ENCODE results near the gene MAP7. TPM values are rescaled to one million over a fixed set of nuclear protein-coding genes. Genes with fewer than 3 reads are reported as not detected.
"Not testable (repeated sequence)": the region's sequence is repeated elsewhere in the genome, so short reads cannot be mapped to it uniquely, and the experiment has no call there.

MAP7 gene
- total RNA-seq, 1 donor from 2014 or later, result 3.9 TPM

DNA sequence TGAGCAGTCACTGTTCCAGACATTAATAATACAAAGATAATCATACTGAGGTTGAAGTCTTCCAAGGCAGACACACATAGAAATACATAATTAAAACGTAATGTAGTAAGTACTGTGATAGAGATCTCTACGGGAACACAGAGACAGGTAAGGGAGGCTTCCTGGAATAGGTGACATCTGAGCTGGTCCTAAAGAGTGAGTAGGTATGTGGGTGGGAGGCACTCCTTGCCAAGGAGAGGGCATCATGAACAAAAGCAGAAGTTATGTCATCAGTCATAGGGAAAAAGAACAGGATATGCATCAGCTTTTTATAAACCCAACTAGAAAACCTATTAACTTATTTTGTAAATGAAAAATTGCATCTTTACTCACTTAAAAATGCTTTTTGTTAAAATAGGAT is 110.0 kb downstream of the MAP7 start:
- DNase-seq (no peak), ATAC-seq (no peak)
- intact Hi-C loops (cut with micrococcal nuclease), result no loop called here

DNA sequence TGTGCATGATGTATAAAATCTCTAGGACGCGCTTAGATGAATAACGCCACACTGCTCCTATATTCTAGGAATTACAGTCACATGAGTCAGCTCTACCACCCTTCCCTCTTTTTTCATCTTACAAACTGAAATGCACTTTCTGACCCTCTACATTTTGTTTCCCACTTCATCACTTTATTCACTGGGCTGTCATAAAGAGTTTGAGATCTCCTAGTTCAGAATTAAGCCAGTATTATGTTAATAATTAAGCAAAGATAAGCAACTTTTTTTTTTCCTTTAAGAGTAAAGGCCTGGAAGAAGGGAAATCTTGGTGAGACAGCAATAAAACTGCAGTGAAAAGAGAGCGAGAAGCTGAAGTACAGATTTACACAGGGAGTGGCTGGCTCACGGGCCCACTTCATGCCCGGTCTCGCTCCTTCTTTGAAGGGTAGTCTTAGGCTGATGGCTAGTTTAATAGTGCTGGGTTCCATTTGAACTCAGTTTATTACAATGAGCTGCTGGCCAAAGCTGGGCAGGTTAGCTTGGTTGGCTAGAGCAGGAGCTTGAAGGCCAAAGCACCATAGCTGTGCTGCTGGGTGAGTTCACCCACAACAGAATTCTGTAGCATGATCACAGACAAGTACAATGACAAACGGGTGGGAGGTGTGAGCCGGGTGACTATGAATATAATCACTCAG is 110.6 kb downstream of the MAP7 start:
- DNase-seq, result no peak
- intact Hi-C loops (cut with micrococcal nuclease), result no loop called here
- ATAC-seq, result no peak

DNA sequence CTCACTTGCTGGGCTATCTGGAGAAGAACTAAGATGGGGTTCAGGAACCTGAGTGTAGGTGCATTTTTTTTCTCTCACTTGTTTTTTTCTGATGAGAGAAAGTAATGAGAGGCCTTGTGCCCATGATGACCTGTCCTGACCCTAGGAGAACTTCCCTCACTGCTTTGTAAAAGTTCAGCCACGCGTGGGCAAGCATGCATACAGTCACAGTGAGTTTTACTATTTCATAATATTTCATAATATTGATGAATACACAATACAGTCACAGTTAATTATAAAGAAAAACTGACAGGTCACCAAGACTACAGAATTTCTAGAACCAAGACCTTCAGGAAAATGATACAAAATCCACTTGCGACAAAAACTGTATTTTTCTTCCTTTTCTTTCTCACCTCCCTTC is 111.8 kb downstream of the MAP7 start:
- intact Hi-C loops (cut with micrococcal nuclease), result no loop called here
- no peak for DNase-seq
- no peak for ATAC-seq

DNA sequence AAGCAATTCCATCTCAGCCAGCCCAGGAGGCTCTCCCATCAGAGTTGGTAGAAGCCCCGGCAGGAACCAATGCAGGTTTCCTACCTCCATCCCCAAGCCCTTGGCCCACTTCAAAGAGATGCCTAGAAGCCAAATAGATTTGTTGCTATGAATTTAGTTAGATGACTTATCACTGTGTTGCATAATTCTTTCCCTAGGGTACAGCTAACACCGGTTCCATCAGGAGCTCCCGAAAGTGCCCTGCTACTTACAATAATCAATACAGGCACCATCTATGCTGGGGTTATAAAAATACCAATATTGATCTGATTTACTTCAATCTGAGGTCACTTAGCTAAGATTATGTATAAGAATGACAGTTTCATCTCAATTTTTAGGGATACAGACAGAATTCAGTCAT is 113.0 kb downstream of the MAP7 start:
- intact Hi-C loops (cut with micrococcal nuclease), result no loop called here
- ATAC-seq (no peak), DNase-seq (no peak)

GRCh38 chr6:136435101-136435500 is 115.1 kb downstream of the MAP7 start:
- intact Hi-C loops (cut with micrococcal nuclease), result no loop called here
- ATAC-seq, result no peak
- DNase-seq, result no peak

- DNase-seq; ATAC-seq; intact Hi-C loops (cut with micrococcal nuclease): not testable (repeated sequence)
These were observed 118.9 kb downstream of the MAP7 start for GRCh38 chr6:136431306-136431705.

GRCh38 chr6:136429264-136430065 is 120.8 kb downstream of the MAP7 start:
- no peak for DNase-seq
- no peak for ATAC-seq
- intact Hi-C loops (cut with micrococcal nuclease), result no loop called here

DNA sequence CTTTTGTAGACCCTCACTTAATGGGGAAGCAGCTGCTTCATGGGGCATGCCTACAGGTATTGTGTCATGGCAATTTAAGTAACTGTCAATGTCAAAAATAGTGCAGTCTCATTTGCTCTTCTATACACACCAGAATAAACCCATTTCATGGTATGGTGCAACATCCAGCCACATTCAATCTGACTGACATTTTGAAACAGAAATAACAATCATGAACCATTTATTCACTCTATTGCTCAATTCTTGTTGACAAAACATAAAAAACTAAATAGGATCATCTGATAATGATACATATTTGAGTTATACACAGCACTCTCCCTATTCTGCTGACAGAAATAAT is 122.9 kb downstream of the MAP7 start:
- no peak for ATAC-seq
- intact Hi-C loops (cut with micrococcal nuclease), result no loop called here
- DNase-seq, result no peak

DNA sequence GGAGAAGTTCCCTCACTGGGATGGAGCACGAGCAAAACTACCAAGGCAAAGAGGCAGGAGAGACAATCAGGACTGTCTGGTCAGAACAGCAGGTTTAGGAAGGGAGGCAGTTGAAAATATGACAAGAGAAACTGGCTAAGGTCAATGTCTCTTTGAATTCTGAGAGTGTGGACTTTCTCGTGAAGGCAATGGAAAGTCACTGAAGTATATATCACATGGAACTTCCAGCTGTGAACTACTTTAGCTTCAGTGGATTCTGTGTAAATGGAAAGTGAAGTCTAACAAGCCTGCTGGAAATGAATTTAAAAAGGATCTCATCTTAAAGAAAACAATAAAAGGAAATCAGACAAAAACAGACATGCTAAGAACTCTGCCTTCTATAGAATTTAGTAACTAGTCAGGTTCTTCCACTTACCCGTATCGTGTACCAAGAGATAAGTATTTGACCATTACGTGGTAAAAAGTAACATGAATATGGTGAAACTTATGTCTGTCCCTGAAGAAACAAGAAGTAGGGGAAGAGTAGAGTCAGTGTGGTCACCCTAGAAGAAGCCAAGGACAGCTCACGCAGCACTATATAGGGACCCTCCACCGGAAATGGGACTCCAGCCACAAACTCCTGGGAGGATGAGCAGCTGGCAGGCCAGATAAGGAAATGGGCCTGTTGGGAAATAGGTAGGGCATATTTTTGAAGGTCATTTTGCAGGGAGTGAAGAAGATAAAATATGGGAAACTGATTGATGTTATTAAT is 123.4 kb downstream of the MAP7 start:
- DNase-seq, result no peak
- intact Hi-C loops (cut with micrococcal nuclease), result no loop called here
- ATAC-seq, result no peak

GRCh38 chr6:136425793-136426192 is 124.4 kb downstream of the MAP7 start:
- ATAC-seq, result no peak
- intact Hi-C loops (cut with micrococcal nuclease), result no loop called here
- DNase-seq, result no peak

DNA sequence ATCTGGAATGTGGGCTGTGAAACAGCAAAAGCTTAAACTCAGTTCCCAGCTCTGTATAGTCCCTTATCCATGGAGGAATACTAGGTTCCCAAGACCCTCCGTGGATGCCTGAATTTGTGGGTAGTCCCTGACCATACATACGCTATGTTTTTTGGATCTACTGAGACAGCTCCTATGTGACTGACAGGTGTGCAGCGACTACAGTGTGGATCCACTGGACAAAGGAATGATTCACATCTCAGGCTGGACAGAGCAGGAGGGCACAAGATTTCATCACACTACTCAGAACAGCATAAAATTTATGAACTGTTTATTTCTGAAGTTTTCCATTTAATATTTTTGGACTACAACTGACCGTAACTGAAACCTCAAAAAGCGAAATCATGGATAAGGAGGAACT is 125.3 kb downstream of the MAP7 start:
- DNase-seq (no peak), ATAC-seq (no peak)
- intact Hi-C loops (cut with micrococcal nuclease), result no loop called here

DNA sequence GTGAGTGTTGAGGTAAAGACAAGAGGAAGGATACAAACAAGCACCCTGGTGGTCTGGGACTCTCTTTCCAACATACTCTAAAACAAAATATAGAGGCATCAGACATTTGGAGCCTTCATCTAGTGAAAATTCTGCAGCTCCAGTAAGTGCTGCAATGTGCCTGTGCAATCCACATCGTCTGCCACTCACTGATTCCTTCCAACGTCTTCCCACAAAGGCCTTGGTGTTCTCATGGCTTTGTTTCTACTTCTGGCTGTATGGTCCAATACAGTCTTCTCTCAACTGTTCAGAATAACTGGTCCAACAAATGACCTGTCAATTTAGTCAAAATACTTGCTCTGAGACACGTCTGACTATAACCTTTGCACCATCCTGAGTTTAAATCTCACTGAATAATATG is 125.8 kb downstream of the MAP7 start:
- DNase-seq (no peak), ATAC-seq (no peak)
- intact Hi-C loops (cut with micrococcal nuclease), result no loop called here

GRCh38 chr6:136421537-136422158 is 128.6 kb downstream of the MAP7 start:
- DNase-seq (no peak), ATAC-seq (no peak)
- intact Hi-C loops (cut with micrococcal nuclease), result no loop called here

DNA sequence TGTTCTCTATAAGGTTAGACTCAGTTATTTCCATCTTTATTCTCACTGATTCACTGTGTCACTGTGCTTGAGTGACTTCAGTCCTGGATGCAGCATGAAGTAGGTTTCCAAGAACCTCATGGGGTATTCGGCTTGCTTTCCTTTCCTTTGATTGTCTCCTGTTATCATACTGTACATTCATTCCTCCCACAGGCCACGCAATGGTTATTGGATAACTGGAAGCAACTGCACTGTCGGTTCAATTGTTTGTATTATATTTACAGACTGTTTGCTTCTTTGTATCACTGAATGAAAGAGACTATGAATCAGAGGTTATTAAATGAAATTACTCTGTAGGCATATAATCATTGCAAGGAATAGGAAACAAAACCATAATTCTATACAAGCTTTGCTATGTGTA is 129.4 kb downstream of the MAP7 start:
- no peak for DNase-seq
- ATAC-seq, result no peak
- intact Hi-C loops (cut with micrococcal nuclease), result no loop called here

DNA sequence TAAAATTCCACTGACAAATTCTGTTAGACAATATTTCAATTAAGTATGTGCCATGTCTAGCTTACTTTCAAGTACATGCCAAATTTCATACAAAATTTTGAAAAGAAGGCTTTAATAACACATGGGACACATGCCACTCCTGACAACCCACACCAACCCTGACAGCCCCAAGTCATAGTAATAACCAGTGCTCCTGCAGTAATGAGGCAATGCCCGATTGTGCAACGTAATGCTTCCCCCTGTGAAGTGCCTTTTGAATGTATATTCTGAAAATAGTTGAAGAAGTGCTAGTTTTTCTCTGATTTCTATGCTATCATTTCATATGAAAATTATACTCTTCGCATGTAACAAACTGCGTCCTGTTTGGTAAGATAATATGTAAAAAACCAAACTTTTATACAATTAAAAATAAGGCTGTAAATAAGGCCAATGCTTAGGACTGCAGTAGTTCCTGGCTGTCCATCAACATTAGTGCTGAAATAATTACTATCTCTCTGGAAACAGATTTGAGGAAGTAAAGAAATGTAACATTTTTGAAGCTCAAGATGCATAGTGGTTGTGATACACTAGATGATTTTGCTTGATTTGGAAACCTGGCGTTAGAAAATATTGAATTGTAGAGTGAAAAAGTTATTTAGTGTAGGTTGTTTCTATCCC is 134.7 kb downstream of the MAP7 start:
- DNase-seq, result no peak
- no peak for ATAC-seq
- intact Hi-C loops (cut with micrococcal nuclease), result no loop called here

DNA sequence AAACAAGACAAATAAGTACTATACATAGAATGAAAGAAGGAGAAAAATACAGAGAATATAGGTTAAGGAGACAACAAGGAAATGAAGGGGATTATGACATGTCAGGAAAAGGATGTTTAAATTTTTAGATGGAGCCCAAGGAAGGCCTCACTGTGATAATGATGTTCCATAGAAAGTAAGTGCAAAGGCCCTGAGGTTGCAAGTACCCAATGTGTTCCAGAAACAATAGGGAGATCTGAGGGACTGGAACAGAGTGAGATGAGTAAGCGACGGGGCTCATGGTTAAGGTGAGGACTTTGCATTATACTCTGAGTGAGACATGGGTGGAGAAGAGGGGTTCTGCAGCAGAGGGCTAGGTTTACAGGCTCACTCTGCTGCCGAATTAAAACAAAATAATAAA is 137.8 kb downstream of the MAP7 start:
- ATAC-seq (no peak), DNase-seq (no peak)
- intact Hi-C loops (cut with micrococcal nuclease), result no loop called here

- DNase-seq (no peak), ATAC-seq (no peak)
- intact Hi-C loops (cut with micrococcal nuclease), result no loop called here
These were observed 138.5 kb downstream of the MAP7 start for GRCh38 chr6:136411453-136412354.

- no peak for ATAC-seq
- DNase-seq, result no peak
- intact Hi-C loops (cut with micrococcal nuclease), result no loop called here
These were observed 139.2 kb downstream of the MAP7 start for GRCh38 chr6:136411025-136411325.
